Measurements from ENCODE around the gene NEIL1. TPM values are rescaled to one million over a fixed set of nuclear protein-coding genes. Genes with fewer than 3 reads are reported as not detected.

NEIL1 gene
- total and polyA plus RNA-seq, 2 of the 8 experiments (the other 6 are each of a cell fraction or from before 2014, with no cell fraction given): 10.4 to 10.9 TPM

GRCh38 chr15:75355369-75355768, 8.5 kb downstream of the NEIL1 start:
- Histone ChIP-seq H4K5ac (ENCODE audit: insufficient read length, low read depth, low read length) (no peak overlapping the region), H4K91ac (replicated peaks; ENCODE audit: insufficient read length, low read length) (no peak overlapping the region), H4K8ac (ENCODE audit: extremely low read depth, insufficient read depth, low read length) (no peak overlapping the region), H2BK15ac (ENCODE audit: low read length) (no peak overlapping the region), H4K20me1 (replicated peaks in 1 of 2; ENCODE audit: control insufficient read depth in 1 of 2, insufficient read depth in 2 of 2, low read length in 2 of 2) (peaks cover 0 to 8% of the 10 kb centered on the region in 2 experiments), H3K4me2 (ENCODE audit: insufficient read depth in 1 of 2, low read depth in 2 of 2, low read length in 2 of 2) (no peak overlapping the region), H3K23ac (ENCODE audit: insufficient read length) (no peak overlapping the region), H3K79me1 (ENCODE audit: low read depth, low read length) (no peaks in the 10 kb centered on the region; the same call in 1 of the 2 replicates), H3K4me3 (ENCODE audit: extremely low read depth in 1 of 4, insufficient read depth in 2 of 4, low read depth in 3 of 4, low read length in 4 of 4) (no peak overlapping the region), H3K56ac (replicated peaks; ENCODE audit: insufficient read length, low read depth, low read length) (no peak overlapping the region), H2BK12ac (ENCODE audit: low read depth, low read length) (no peak overlapping the region), H3K4me1 (replicated peaks in 1 of 4; ENCODE audit: control insufficient read depth in 3 of 4, insufficient read depth in 4 of 4, low read length in 3 of 4) (no peaks in the 10 kb centered on the region), H3K27ac (ENCODE audit: low read depth, low read length) (no peak overlapping the region), H2BK5ac (ENCODE audit: low read depth, low read length) (no peak overlapping the region), H2BK120ac (replicated peaks; ENCODE audit: low read depth, low read length) (no peak overlapping the region), H2BK20ac (ENCODE audit: low read length) (no peak overlapping the region), H3K18ac (ENCODE audit: extremely low read depth, low read length) (no peak overlapping the region), H3K79me2 (ENCODE audit: control insufficient read depth in 1 of 2, insufficient read depth in 2 of 2, low read length in 2 of 2) (no peaks in the 10 kb centered on the region), H2AK5ac (ENCODE audit: low read depth, low read length) (no peak overlapping the region), H2AFZ (ENCODE audit: low read length) (no peak overlapping the region), H3K14ac (ENCODE audit: insufficient read length) (no peak overlapping the region), H3K27me3 (replicated peaks in 1 of 4; ENCODE audit: control insufficient read depth in 3 of 4, extremely low read depth in 1 of 4, insufficient read depth in 3 of 4, low read length in 3 of 4) (no peaks in the 10 kb centered on the region; a peak in 1 of 7 replicates), H3K9me3 (ENCODE audit: insufficient read depth in 2 of 2, low read depth in 1 of 2, low read length in 1 of 2) (no peaks in the 10 kb centered on the region), H3K36me3 (ENCODE audit: control insufficient read depth in 2 of 4, insufficient read depth in 4 of 4, low read length in 3 of 4) (peaks cover 0 to 15% (median 1%) of the 10 kb centered on the region in 4 experiments; a peak in 4 of 8 replicates), H3K9ac (replicated peaks in 1 of 4; ENCODE audit: extremely low read depth in 1 of 4, low read depth in 3 of 4, low read length in 3 of 4) (no peak overlapping the region), H3K23me2 (ENCODE audit: low read depth, low read length) (no peaks in the 10 kb centered on the region), H3K4ac (replicated peaks; ENCODE audit: insufficient read length, low read depth, low read length) (no peak overlapping the region)
- CTCF ChIA-PET (ENCODE audit: partially characterized antibody): interaction anchor here (1.1 to 2.5 kb wide), 2 partner anchors 8 to 12 kb away, joined by 3 to 11 read pairs; no protein-coding TSS in a partner anchor
- DNase-seq (ENCODE audit: low read depth in 1 of 2, low spot score in 2 of 2) (no peak), FAIRE-seq (no peak)
- TF ChIP-seq RAD21 (IDR thresholded peaks at IDR 0.05 in 1 of 2, conservative IDR thresholded peaks at IDR 0.05 in 1 of 2; ENCODE audit: low read depth in 2 of 2, low read length in 2 of 2) (no peak), CEBPB (IDR thresholded peaks at IDR 0.05; ENCODE audit: low read depth, low read length) (no peak), BRCA1 (IDR thresholded peaks at IDR 0.05; ENCODE audit: low read depth, low read length) (no peak), CHD2 (IDR thresholded peaks at IDR 0.05; ENCODE audit: low read length) (no peak)
- POLR2A ChIA-PET (ENCODE audit: partially characterized antibody): interaction anchor here (1.3 to 5.7 kb wide), 4 partner anchors 8 to 12 kb away, joined by 5 to 40 read pairs (median 8); partner anchors contain the start of genes MAN2C1 and NEIL1
- 83% methylated on average over 2 of the region's 4 CpGs; no CpG with 5 or more reads in 1 of the 2 experiments for WGBS, 2 experiments (ENCODE audit: extremely low coverage in 1 of 2, insufficient coverage in 1 of 2, insufficient read length in 1 of 2, insufficient replicate concordance in 2 of 2, low coverage in 1 of 2, low lambda C conversion rate in 2 of 2, missing lambda C conversion rate in 1 of 2)
